AG09309 (cell line): ENCODE data around the gene PIP4K2A.
"Not testable (repeated sequence)": the region's sequence is repeated elsewhere in the genome, so short reads cannot be mapped to it uniquely, and the experiment has no call there.

Experiments
- DNase-seq: peaks from one replicate; pipeline ENCODE4 v3.0.0-alpha.2; 2010; ENCODE audit warnings: low read depth
- H3K4me3 ChIP-seq: 2 replicates; pipeline ENCODE4 v1.5.1; 2011; ENCODE audit warnings: mild to moderate bottlenecking, low read depth, low read length, moderate library complexity; ENCODE audit not compliant: control insufficient read depth
- TF ChIP-seq, protein P1 (sequence below): IDR thresholded peaks from 2 replicates; pipeline ENCODE4 v1.5.1; 2011; ENCODE audit warnings: mild to moderate bottlenecking, low read depth, low read length, inconsistent platforms; ENCODE audit not compliant: insufficient read depth, control insufficient read depth; ENCODE audit errors: missing control alignments

Gene PIP4K2A

GRCh38 chr10:22537810-22538209, 176.6 kb downstream of the PIP4K2A start:
- TF ChIP-seq, protein P1, sequence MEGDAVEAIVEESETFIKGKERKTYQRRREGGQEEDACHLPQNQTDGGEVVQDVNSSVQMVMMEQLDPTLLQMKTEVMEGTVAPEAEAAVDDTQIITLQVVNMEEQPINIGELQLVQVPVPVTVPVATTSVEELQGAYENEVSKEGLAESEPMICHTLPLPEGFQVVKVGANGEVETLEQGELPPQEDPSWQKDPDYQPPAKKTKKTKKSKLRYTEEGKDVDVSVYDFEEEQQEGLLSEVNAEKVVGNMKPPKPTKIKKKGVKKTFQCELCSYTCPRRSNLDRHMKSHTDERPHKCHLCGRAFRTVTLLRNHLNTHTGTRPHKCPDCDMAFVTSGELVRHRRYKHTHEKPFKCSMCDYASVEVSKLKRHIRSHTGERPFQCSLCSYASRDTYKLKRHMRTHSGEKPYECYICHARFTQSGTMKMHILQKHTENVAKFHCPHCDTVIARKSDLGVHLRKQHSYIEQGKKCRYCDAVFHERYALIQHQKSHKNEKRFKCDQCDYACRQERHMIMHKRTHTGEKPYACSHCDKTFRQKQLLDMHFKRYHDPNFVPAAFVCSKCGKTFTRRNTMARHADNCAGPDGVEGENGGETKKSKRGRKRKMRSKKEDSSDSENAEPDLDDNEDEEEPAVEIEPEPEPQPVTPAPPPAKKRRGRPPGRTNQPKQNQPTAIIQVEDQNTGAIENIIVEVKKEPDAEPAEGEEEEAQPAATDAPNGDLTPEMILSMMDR = no peak
- no peak overlapping the region for H3K4me3 ChIP-seq
- DNase-seq = no peak

DNA sequence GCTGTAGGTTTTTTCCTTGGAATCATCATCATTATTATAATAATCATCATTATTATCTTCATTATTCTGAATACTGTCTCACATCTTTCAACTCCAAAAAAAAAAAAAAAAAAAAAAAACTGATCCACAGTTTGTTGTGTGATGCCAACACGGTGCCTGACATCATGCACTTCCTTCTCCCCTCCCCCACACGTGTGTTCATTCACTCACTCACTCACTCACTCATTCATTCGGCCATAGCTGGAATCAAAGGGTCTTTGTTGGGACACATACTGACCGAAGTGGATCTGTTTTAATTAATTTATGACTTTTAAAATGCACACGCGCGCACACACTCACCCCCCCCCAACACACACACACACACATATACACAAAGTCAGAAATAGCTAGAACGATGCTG, 177.8 kb downstream of the PIP4K2A start:
- no peak overlapping the region for H3K4me3 ChIP-seq
- DNase-seq = no peak
- TF ChIP-seq, protein P1 = no peak

DNA sequence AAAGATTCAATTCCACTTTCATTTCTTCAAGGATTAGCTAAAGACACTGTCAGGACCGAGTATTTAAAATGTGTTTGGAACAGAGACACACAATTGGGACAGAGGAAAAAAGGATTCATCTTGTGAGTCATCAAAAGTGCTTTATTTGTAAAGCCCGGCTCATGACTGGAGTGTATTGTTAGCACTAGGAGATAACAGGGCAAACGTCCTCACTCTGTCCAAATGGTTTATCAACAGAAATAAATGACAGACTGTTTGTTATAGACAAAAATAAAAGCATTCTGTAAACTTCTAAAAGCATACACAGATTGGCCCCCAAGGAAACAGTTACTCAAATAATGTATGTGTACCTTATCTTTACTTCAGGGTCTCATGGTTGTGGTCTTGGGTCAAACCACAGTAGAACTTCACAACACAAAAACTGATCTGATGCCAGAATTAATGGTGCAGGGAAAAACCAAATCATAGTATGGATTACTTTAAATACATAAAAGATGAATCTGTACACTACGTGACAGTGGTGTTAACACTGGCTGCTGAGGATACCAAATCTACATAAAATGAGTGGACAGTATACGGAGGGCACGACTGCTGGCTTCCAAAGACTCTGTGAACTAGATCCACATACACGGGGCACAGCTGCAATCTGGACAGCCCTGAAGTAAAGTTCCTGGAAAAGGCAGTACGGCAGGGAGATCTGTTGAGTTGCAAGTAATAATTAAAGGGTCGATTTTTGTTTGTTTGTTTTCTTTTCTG, 179.4 kb downstream of the PIP4K2A start:
- no peak overlapping the region for H3K4me3 ChIP-seq
- TF ChIP-seq, protein P1 = no peak
- no peak for DNase-seq

- TF ChIP-seq, protein P1 = no peak
- H3K4me3 ChIP-seq = no peak overlapping the region
- no peak for DNase-seq
Measured at GRCh38 chr10:22531441-22531840, 182.9 kb downstream of the PIP4K2A start.

GRCh38 chr10:22531008-22531407, 183.4 kb downstream of the PIP4K2A start:
- H3K4me3 ChIP-seq = no peak overlapping the region
- no peak for DNase-seq
- TF ChIP-seq, protein P1 = no peak

DNA sequence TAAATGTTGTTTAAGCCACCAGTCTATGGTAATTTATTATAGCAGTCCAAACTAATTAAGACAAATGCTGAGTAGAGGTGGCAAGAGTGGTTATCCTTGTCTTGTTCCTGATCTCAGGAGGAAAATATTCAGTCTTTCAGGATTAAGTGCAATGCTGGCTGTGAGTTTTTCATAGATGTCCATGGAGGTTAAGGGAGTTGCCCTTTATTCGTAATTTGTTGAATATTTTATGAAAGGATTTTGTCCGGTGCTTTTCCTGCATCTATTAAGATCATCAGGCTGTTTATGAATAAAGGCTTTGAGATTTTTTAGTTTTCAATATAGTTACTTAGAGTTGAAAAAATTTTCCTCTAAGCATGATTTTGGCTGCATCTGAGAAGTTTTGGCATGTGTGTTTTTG, 186.9 kb downstream of the PIP4K2A start:
- DNase-seq = no peak
- TF ChIP-seq, protein P1 = no peak
- no peak overlapping the region for H3K4me3 ChIP-seq

DNA sequence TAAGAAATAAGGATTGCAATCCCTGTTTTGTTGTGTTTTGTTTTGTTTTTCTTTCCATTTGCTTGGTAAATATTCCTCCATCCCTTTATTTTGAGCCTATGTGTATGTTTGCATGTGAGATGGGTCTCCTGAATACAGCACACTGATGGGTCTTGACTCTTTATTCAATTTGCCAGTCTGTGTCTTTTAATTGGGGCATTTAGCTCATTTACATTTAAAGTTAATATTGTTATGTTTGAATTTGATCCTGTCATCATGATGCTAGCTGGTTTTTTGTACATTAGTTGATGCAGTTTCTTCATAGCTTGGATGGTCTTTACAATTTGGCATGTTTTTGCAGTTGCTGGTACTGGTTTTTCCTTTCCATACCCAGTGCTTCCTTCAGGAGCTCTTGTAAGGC, 190.0 kb downstream of the PIP4K2A start:
- not testable (repeated sequence) for H3K4me3 ChIP-seq, DNase-seq

DNA sequence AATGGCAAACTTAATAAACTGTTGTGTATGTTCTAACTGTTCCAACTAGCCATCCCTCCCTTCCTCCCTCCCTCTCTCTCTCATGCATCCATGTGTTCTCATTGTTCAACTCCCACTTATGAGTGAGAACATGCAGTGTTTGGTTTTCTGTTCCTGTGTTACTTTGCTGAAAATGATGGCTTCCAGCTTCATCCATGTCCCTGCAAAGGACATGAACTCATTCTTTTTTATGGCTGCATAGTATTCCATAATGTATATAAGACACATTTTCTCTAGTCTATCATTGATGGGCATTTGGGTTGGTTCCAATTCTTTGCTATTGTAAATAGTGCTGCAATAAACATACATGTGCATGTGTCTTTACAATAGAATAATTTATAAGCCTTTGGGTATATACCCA, 193.7 kb downstream of the PIP4K2A start:
- H3K4me3 ChIP-seq, DNase-seq: not testable (repeated sequence)
